G401.6 (cell line): Measurements from ENCODE around the gene POC1B.

ENCODE experiments used
- FAIRE-seq: peaks from 2 replicates; lab custom pipeline; 2012; peaks lifted over from hg19 to GRCh38; lab: Jason Lieb, UNC

Gene POC1B

DNA sequence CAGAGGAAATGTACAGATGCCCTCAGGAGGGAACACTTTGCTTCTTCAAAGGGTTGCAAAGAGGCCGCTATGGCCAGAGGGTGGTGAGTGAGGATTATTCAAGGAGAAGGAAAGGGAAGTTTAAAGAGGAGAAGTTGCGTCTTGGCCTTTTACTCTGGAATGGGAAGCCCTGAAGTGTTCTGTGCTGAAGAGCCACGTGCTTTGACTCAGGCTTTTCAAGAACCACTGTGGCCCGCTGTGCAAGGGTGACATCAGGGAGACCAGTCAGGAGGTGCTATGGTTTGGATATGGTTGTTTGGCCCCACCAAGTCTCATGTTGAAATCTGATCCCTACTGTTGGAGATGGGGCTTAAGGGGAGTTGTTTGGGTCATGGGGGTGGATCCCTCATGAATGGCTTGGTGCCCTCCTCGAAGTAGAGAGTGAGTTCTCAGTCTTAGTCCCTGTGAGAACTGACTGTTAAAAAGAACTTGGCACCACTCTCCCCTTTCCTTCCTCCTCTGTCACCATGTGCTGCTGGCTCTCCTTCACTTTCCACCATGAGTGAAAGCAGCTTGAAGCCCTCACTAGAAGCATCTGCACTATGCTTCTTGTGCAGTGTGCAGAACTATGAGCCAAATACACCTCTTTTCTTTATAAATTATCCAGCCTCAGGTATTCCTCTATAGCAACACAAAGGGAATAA is 107.5 kb downstream of the POC1B start:
- FAIRE-seq, result no peak

- no peak for FAIRE-seq
These were observed 108.4 kb downstream of the POC1B start for GRCh38 chr12:89417246-89417977.

- no peak for FAIRE-seq
These were observed 109.6 kb downstream of the POC1B start for GRCh38 chr12:89416049-89416792.

DNA sequence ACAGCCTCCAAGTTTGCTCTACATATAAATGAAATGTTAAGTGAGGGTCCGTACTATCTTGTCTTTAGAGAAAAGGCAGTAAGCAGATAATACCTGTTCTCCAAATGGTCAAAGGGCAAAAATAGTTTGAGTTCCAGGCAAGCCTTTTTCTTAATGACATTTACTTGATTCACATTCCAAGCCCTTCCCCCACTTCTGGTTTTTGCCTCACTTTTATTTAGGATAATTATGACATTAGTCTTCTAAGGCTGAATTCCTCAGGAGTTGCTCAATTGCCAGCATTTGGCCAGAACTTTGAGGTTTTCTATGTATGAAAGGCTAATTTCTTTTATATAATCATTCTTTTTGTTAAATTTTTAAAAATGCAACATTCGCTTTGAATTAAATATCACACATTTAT is 111.0 kb downstream of the POC1B start:
- no peak for FAIRE-seq

- no peak for FAIRE-seq
These were observed 111.5 kb downstream of the POC1B start for GRCh38 chr12:89414322-89414721.

DNA sequence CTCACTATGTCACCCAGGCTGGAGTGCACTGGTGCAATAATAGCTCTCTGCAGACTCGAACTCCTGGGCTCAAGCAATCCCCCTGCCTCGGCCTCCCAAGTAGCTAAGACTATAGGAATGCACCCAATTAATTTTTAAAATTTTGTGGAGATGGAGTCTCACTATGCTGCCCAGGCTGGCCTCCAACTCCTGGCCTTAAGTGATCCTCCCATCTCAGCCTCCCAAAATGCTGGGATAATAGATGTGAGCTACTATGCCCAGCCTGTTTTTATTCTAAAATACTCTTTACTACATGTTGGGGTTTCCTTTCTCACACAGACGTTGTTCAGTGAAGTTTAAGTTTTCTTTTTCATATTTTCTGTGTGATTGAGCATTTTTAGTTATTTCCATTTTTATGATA is 112.6 kb downstream of the POC1B start:
- FAIRE-seq, result no peak

- no peak for FAIRE-seq
These were observed 113.2 kb downstream of the POC1B start for GRCh38 chr12:89412665-89413064.

DNA sequence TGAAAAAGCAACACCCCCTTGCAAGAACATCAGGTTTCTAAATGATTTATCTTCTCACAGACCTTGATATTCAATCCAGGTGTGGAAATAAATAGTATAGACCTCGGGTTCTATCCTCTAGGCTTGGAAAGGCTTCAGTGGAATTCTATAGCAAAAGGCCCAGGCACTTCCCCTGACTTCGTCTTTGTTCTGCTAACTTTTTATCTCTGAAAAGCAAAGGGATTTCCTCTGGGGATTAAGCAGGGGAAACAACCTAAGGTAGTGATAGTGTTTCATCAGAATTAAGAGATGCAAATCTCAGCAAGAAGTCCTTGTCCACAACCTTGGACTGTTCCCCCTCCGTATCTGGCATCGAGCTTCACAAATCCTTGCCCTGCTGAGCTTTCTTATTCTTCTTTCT is 114.0 kb downstream of the POC1B start:
- FAIRE-seq, result no peak

- no peak for FAIRE-seq
These were observed 114.6 kb downstream of the POC1B start for GRCh38 chr12:89411234-89411633.

- no peak for FAIRE-seq
These were observed 120.1 kb downstream of the POC1B start for GRCh38 chr12:89405626-89406345.

DNA sequence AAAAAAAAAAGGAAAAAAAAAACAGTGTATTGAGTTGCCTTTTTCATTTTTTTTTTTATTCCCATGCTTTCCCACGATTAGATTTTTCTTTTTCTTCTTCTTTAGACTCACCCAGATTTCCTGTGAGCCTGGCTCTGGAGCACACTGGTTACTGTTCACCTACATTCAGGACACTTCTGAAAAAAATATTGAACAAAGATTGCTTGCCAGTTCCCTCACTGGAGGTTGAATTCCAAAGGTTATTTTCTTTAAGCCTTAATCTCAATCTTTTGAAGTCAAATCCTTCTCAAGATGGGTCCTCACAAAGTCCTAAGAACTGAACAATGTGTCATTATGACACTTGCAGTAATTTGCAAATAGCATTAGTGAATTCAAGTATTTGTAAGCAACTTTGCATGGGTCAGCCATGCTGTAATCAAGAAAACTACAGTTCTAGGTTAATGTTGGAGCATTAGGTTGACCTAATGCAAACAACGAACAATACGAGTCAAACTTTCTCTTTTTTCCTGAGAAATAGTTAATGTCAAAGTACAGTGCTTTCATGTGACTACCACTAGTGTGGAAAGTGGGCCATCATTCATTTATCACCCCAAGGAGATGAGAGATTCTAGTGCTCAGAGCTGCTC is 124.3 kb downstream of the POC1B start:
- no peak for FAIRE-seq

- FAIRE-seq, result no peak
These were observed 125.4 kb downstream of the POC1B start for GRCh38 chr12:89400415-89400814.

DNA sequence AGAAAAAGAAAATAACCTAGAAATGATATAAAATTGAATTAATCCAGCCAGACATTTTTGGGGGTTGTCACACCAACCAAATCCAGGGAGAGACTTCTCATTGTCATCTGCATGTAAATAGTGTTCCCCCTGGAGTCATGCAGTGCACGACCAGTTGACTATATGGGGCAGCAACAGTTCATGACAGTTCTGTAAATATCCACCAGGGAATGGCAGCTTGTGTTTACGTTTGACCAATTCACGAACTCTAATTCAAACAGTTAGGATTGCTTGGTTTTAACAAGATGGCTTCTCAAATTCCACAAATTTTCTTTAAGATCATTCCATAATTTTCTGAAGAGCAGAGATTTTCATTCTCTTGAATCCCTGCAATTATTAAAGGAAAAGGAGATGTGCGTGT is 130.1 kb downstream of the POC1B start:
- FAIRE-seq, result no peak

GRCh38 chr12:89393551-89394121 is 132.2 kb downstream of the POC1B start:
- no peak for FAIRE-seq

GRCh38 chr12:89392391-89392790 is 133.5 kb downstream of the POC1B start:
- FAIRE-seq, result no peak

GRCh38 chr12:89391726-89392336 is 134.0 kb downstream of the POC1B start:
- FAIRE-seq, result peak; percentile 3

DNA sequence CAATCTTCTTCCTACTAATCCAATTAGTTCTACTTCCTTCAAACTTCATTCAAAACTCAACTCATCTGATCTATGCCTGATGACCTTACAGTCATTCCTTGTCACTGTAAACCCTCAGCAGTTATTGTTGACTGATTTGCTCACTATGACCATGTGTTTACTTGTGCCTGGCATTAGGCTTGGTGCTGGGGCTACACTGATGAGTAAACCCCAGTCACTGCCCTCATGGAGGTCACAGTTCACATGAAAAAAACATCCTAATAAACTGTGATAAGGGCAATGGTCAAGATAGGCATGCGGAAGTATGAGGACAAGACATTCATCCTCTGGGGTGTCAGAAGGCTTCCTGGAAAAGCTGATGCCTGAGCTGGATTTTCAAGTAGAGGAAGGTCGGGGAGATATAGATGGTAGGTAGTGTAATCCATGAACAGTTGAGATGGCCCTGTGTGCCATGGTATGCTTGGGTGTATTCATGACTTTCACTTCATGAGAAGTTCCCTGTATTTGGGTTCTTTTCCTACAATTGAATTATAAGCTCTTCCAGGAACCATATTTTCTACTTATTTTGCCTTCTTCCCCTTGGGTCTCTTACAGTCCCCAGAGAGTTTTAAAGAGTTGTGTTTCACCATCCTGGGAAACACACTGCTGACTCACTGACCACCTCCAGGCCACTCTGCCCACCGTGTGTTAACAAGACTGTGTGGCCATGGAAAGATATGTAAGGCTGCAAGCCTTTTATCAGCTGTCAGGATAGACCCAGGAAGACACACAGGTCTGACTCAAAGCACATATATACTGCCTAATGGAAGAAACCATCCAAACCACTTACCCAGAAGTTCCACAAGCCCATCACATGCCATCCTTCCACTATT is 134.8 kb downstream of the POC1B start:
- peak; percentile 96 for FAIRE-seq

GRCh38 chr12:89389755-89390661 is 135.8 kb downstream of the POC1B start:
- FAIRE-seq, result no peak

- FAIRE-seq, result peak; percentile 64
These were observed 139.7 kb downstream of the POC1B start for GRCh38 chr12:89386138-89386537.
